Effector memory CD8-positive, alpha-beta T cell (primary cell): ENCODE measurements around the gene GEMIN2.
"Not testable (repeated sequence)": the region's sequence is repeated elsewhere in the genome, so short reads cannot be mapped to it uniquely, and the experiment has no call there.

Experiments
- ATAC-seq: fragments of 150-1000 bp; cut with Tn5 transposase; replicated peaks from 2 replicates; pipeline ENCODE4 v1.10.0; 2021; ENCODE audit warnings: mild to moderate bottlenecking, moderate library complexity
- DNase-seq, 3 experiments: peaks; one replicate each; pipeline ENCODE4 v3.0.0; 2021
- H3K27ac Mint-ChIP-seq, 2 donors: one replicate each; pipeline ENCODE4 v1.8.0; 2022; ENCODE audit warnings: mild to moderate bottlenecking in 2 of 2, mixed read lengths in 2 of 2, moderate library complexity in 2 of 2
- H3K27me3 Mint-ChIP-seq, 2 donors: one replicate each; pipeline ENCODE4 v1.8.0; 2022; ENCODE audit warnings: mixed read lengths in 2 of 2
- H3K36me3 Mint-ChIP-seq: one replicate; pipeline ENCODE4 v1.8.0; 2022; ENCODE audit warnings: mild to moderate bottlenecking, moderate library complexity, mixed read lengths; ENCODE audit not compliant: insufficient read depth
- H3K4me1 Mint-ChIP-seq, 2 donors: one replicate each; pipeline ENCODE4 v1.8.0; 2022; ENCODE audit warnings: low read depth in 2 of 2, mixed read lengths in 2 of 2
- H3K4me3 Mint-ChIP-seq, 2 donors: one replicate each; pipeline ENCODE4 v1.8.0; 2022; ENCODE audit warnings: mild to moderate bottlenecking in 2 of 2, mixed read lengths in 2 of 2, moderate library complexity in 2 of 2
- H3K9me3 Mint-ChIP-seq, 2 donors: one replicate each; pipeline ENCODE4 v1.8.0; 2022; ENCODE audit warnings: mixed read lengths in 2 of 2

The GEMIN2 gene

GRCh38 chr14:39099748-39100147, 14.4 kb upstream of the GEMIN2 start:
- Mint-ChIP-seq H3K4me3 (peak overlapping the region in 1 of 2 donors; percentile 3), H3K36me3 (peaks cover 29% of the 10 kb centered on the region), H3K27me3 (no peaks in the 10 kb centered on the region), H3K9me3 (no peaks in the 10 kb centered on the region), H3K4me1 (peaks cover 25 to 47% of the 10 kb centered on the region in 2 donors), H3K27ac (no peak overlapping the region)
- DNase-seq (no peak), ATAC-seq (no peak)

GRCh38 chr14:39102265-39102968, 11.7 kb upstream of the GEMIN2 start:
- ATAC-seq (peak; percentile 1), DNase-seq (no peak)
- no peaks in the 10 kb centered on the region for H3K27me3 Mint-ChIP-seq
- peaks cover 21 to 40% of the 10 kb centered on the region in 2 donors for H3K4me1 Mint-ChIP-seq
- H3K27ac Mint-ChIP-seq: peak overlapping the region; percentile 98 to 99
- H3K36me3 Mint-ChIP-seq: peaks cover 9% of the 10 kb centered on the region
- H3K4me3 Mint-ChIP-seq: peak overlapping the region; percentile 93 to 97
- H3K9me3 Mint-ChIP-seq: no peaks in the 10 kb centered on the region

DNA sequence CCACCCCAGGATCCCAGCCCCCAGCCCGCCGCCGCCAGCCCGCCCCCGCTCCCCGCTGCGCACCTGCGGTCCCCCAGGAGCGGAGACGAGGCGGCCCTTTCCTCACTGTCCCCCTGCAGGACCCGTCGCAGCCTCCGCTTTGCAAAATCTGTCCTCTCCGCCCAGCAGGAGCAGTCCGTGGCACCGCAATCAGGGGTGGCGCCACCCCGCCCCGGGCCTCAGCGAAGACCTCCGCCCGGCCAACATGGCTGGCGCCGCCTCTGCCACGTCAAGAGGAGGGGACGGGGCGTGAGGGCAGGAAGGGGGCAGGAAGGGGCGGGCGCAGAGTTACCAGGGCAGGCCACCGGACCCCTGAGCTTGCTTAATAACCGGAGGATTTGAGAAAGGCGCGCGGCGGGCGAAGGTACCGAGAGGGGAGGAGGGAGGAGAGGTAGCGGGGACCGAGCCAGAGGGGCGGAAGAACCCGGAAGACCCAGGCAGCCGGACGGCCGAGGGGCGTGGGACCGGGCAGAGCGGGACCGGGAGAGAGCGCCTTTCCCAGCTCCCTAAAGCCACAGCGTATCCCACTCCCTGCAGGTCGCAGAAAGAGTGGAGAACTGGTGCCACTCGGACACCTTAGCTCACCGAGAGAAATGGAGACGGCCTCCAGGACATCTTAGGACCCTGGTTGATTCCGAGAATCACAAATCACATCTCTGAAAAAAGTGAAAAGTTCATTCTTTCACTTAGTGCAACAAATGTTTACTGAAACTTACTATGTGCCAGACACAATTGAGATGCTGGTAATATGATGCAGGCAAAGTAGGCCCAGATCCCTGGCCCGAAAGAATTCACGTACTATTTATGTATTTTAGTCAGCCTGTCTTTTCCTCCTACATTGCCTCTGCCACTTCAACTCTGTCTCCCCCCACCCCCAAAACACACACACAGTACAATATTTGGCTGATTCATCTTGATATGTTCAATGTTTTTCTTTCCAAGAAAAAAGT, 10.9 kb upstream of the GEMIN2 start, which contains the start of gene SEC23A:
Gene SEC23A (minus strand): TSS at position 267 of the 989 bp plus-strand sequence. CDS start 7,117 bp downstream, outside the sequence.
- H3K36me3 Mint-ChIP-seq: peaks cover 9% of the 10 kb centered on the region
- H3K27ac Mint-ChIP-seq: peak within 1 kb of the TSS; percentile 98 to 99
- H3K4me3 Mint-ChIP-seq: peak within 1 kb of the TSS; percentile 93 to 97
- DNase-seq (peak; percentile 77 to 80 (median 77)), ATAC-seq (peak; percentile 95)
- peaks cover 17 to 35% of the 10 kb centered on the region in 2 donors for H3K4me1 Mint-ChIP-seq
- no peaks in the 10 kb centered on the region for H3K9me3 Mint-ChIP-seq
- H3K27me3 Mint-ChIP-seq: no peaks in the 10 kb centered on the region

DNA sequence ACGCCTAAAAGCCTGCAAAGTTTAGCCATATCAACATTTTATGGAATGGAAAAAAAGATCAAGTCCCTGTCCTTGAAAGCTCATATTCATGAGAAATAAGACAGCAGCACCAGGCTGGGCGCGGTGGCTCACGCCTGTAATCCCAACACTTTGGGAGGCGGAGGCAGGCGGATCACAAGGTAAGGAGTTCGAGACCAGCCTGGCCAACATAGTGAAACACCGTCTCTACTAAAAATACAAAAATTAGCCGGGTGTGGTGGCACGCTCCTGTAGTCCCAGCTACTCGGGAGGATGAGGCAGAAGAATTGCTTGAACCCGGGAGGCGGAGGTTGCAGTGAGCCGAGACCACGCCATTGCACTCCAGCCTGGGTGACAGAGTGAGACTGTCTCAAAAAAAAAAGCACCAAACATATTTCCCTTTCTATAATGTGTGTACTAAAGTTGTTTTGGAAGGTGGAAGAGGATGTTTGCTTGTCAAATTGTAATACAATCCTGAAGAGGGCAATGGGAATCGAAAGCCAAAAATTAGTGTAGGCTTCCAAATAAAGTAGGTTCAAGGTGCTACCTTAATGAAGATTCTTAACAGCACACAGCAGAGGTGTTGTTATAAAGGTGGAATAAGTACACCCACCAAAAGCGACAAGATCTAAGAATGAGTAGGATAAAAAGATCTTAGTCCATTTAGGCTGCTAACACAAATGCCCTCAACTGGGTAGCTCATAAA, 9.9 kb upstream of the GEMIN2 start:
- H3K4me1 Mint-ChIP-seq: peaks cover 17 to 35% of the 10 kb centered on the region in 2 donors
- not testable (repeated sequence) for H3K36me3 Mint-ChIP-seq, ATAC-seq, H3K9me3 Mint-ChIP-seq, H3K27me3 Mint-ChIP-seq, DNase-seq
- H3K27ac Mint-ChIP-seq: peak overlapping the region; percentile 98 to 99
- H3K4me3 Mint-ChIP-seq: peak overlapping the region; percentile 93 to 97

DNA sequence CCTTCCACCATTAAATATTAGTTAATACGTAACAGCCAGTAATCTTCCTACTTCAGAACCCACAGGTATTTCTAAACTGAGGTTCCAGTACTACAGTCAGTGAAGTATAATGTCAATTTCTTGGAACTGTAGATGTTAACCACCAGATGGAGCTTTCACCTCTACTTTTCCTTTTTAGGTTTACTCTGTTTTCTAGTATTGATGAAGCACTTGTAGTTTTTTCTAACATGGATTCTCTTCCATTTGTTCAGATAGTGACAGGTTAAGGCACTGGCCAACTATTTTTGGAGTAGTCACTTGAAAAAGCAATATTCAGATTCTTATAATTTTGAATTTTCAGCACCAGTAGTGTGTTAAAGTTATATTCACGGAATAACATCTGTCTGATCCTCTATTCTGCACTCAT, 6.5 kb upstream of the GEMIN2 start:
- peaks cover 8 to 10% of the 10 kb centered on the region in 2 donors for H3K4me1 Mint-ChIP-seq

DNA sequence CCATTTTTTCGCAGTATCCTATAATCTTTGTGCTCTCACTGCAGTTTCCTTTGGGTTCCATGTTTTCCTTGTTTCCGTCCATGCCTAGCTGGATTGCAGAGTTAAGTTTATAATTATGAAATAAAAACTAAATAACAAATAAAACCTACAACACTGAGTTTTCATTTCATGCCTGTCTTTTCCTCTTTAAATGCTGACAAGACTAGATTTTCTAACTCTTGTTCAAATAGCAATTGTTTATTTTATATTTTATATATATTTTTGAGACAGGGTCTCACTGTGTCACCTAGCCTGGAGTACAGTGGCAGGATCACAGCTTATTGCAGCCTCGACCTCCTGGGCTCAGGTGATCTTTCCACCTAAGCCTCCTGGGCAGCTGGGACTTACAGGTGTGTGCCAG, 5.3 kb upstream of the GEMIN2 start:
- DNase-seq (no peak), ATAC-seq (no peak)
- Mint-ChIP-seq H3K9me3 (no peaks in the 10 kb centered on the region), H3K27ac (no peak overlapping the region), H3K4me3 (no peak overlapping the region), H3K4me1 (peaks cover 6 to 7% of the 10 kb centered on the region in 2 donors), H3K27me3 (peaks cover 0 to 8% of the 10 kb centered on the region in 2 donors), H3K36me3 (no peaks in the 10 kb centered on the region)

More for the DNA sequence above, 6.5 kb upstream of the GEMIN2 start:
- ATAC-seq (no peak), DNase-seq (no peak)
- H3K36me3 Mint-ChIP-seq: peaks cover 4% of the 10 kb centered on the region
- H3K27ac Mint-ChIP-seq: no peak overlapping the region
- H3K4me3 Mint-ChIP-seq: no peak overlapping the region
- H3K27me3 Mint-ChIP-seq: peaks cover 0 to 8% of the 10 kb centered on the region in 2 donors
- H3K9me3 Mint-ChIP-seq: no peaks in the 10 kb centered on the region

DNA sequence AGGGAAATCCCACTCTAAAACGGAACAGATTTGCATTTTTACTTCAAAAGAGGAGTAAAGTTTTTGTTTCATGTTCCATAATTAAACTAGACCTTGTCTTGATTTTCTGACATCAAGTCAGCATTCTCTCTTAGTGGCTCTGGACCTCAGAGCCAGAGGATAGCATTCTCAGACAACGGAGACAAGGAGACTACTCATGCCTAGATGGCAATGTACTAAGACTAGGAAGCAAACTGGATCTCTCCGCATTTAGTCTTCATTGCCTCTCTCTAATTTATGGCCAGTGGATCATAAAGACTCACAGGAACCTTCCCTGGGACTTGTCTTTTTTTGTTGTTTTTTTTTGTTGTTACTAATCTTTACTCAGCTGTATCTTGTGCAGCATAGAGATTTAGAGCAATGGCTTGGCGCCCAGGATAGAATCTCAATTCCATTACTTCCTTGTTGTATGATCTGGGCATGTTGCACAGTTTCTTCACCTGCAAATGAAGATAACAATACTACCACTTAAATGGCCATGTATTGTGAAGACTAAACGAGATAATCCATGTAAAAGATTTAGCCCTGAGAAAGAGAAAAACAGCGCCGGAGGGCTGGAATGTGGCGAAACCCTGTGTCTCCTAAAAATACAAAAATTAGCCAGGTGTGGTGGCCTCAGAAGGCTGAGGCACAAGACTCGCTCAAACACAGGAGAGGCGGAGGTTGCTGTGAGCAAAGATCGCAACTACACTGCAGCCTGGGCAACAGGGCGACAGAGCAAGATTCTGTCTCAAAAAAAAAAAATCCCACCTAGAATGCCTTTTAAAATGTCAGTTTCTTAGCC, 4.0 kb upstream of the GEMIN2 start:
- ATAC-seq: no peak
- Mint-ChIP-seq H3K9me3 (no peaks in the 10 kb centered on the region), H3K4me1 (peaks cover 8 to 11% of the 10 kb centered on the region in 2 donors), H3K36me3 (peaks cover 3% of the 10 kb centered on the region), H3K4me3 (no peak overlapping the region), H3K27me3 (peaks cover 0 to 8% of the 10 kb centered on the region in 2 donors), H3K27ac (no peak overlapping the region)
- DNase-seq: no peak

DNA sequence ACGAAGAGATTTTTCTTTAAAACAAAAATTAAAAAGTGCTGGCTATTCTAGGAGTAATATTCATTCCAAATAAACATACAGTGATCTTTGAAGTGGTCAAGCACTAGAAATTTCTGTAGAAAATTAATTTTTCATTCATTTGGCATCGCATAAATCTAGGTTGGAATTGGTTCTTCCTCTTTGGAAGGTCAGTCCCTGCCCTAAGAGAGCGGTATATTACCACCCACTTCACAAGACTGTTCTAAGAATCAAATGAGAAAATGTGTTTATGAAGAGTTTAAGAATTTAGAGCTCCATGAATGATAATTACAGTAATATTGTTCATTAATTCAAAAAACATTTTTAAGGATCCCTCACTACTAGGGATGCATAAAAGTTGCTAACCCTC, 444 bp upstream of the GEMIN2 start:
- Mint-ChIP-seq H3K9me3 (no peaks in the 10 kb centered on the region), H3K27me3 (peaks cover 0 to 8% of the 10 kb centered on the region in 2 donors), H3K36me3 (peaks cover 21% of the 10 kb centered on the region), H3K4me3 (peak overlapping the region; percentile 97), H3K4me1 (peaks cover 9 to 15% of the 10 kb centered on the region in 2 donors), H3K27ac (peak overlapping the region; percentile 94 to 96)
- ATAC-seq (no peak), DNase-seq (no peak)

DNA sequence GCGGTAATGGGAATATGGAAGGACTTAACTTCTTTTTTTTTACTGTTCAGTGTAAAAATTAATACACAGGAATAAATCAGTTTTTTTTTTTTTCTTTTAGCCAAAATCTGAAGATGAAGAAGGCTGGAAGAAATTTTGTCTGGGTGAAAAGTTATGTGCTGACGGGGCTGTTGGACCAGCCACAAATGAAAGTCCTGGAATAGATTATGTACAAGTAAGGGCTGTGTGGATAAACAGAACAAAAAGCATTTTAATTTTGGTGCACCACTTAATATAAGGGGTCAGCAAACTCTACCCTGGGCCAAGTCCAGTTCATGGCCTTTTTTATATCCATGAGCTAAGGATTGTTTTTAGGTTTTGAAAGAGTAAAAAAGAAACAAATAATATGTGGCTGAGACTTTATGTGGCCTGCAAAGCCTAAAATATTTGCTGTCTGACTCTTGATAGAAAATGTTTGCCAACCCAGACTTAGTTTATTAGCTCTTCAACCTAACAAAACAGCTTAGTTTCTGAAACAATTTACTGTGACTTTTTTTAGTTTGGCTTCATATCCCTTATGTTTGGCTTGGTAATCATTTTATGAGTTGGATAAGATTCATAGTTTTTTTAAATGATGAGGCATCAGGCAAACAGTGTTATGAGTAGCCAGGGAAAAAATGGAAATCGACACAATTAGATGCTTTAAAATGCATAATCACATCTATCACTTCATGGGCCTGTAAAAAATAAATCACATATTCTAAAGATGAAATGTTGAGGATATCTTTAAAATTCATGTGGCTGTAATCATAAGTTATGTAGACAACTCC, 8.4 kb downstream of the GEMIN2 start:
- Mint-ChIP-seq H3K36me3 (peaks cover 54% of the 10 kb centered on the region), H3K27me3 (no peaks in the 10 kb centered on the region), H3K4me3 (no peak overlapping the region), H3K4me1 (no peaks in the 10 kb centered on the region), H3K9me3 (no peaks in the 10 kb centered on the region), H3K27ac (no peak overlapping the region)
- no peak for ATAC-seq
- no peak for DNase-seq

DNA sequence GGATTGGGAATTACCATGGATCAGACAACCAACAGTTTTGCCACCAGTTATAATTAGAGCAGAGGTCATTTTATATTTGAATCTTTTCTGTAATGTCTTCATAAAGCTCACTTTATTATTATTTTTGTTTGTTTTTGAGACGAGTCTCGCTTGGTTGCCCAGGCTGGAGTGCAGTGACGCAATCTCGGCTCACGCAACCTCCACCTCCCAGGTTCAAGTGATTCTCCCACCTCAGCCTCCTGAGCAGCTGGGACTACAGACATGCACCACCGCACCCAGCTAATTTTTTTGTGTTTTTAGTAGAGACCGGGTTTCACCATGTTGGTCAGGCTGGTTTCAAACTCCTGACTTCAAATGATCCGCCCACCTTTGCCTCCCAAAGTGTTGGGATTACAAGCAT, 23.7 kb downstream of the GEMIN2 start:
- not testable (repeated sequence) for H3K9me3 Mint-ChIP-seq, H3K27me3 Mint-ChIP-seq, H3K27ac Mint-ChIP-seq, H3K4me3 Mint-ChIP-seq, H3K4me1 Mint-ChIP-seq, DNase-seq, ATAC-seq
- H3K36me3 Mint-ChIP-seq: peaks cover 57% of the 10 kb centered on the region

DNA sequence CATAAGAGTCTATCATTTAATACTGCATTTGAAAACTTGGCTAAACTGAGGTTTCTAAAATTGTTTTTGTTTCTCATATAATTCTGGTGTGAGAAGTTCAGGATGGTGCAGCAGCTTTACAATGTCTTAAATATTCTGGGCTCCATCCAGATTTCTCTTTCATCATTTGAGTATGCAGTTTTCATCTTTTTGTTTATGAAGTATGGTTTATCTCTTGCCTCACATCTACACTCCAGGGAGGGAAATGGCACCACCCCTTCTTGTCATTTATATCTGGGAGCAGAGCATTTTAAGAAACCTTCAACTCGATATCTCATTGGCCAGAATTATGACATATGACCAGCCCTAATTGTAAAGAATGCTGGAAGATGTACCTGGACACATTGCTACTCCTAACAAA, 24.3 kb downstream of the GEMIN2 start:
- no peaks in the 10 kb centered on the region for H3K9me3 Mint-ChIP-seq
- no peaks in the 10 kb centered on the region for H3K4me1 Mint-ChIP-seq
- DNase-seq (no peak), ATAC-seq (no peak)
- H3K27ac Mint-ChIP-seq: no peak overlapping the region
- H3K27me3 Mint-ChIP-seq: no peaks in the 10 kb centered on the region
- peaks cover 54% of the 10 kb centered on the region for H3K36me3 Mint-ChIP-seq
- no peak overlapping the region for H3K4me3 Mint-ChIP-seq

- Mint-ChIP-seq H3K4me3 (no peak overlapping the region), H3K36me3 (peaks cover 38% of the 10 kb centered on the region)
These were observed 26.0 kb downstream of the GEMIN2 start for GRCh38 chr14:39140170-39140569.

More at GRCh38 chr14:39140170-39140569, 26.0 kb downstream of the GEMIN2 start:
- no peak for ATAC-seq
- no peak for DNase-seq
- Mint-ChIP-seq H3K27ac (peak overlapping the region in 1 of 2 donors; percentile 15), H3K9me3 (no peaks in the 10 kb centered on the region), H3K27me3 (no peaks in the 10 kb centered on the region), H3K4me1 (no peaks in the 10 kb centered on the region)
